Superior temporal gyrus (tissue), 1 donor: ENCODE measurements around the gene MTA3.
A peak's percentile ranks its signal among the peaks of the same experiment; 100 is the strongest.

ENCODE experiments used
- DNase-seq: peaks from one replicate; pipeline ENCODE4 v3.0.0-alpha.2; 2016; ENCODE audit errors: extremely low spot score

The MTA3 gene

GRCh38 chr2:42733852-42734251, 165.4 kb downstream of the MTA3 start:
- DNase-seq, result no peak

DNA sequence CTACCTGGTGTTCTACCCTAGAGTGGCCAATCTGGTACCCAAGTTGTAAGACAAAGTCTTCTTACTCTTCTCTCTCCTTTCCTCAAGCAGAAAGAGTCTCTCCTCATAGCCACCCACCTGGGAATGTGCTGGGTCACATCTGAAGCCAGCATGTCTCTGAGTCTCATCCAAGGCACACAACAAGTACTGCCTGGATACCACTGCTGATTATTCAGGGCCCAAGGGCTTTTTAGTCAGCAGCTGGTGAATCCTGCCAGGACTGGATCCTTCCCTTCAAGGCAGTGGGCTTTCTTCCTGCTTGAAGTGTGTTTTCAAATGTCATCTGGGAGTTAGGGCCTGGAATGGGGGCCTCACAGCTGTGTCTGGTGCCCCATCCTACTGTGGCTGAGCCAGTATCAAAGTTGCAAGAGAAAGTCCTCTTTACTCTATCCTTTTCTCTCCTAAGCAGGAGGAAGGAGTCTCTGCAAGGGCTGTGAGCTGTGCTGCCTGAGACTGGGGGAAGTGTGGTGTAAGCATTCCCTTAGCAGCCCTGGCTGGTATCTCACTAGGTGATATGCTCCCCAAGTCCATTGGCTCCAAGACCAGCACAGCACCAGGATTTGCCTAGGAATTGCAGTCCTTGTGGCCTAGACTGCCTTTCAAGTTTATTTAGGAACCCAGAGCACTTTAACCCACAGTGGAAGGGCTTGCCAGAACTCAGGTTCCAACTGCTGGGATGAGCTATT, 168.3 kb downstream of the MTA3 start:
- DNase-seq, result no peak

DNA sequence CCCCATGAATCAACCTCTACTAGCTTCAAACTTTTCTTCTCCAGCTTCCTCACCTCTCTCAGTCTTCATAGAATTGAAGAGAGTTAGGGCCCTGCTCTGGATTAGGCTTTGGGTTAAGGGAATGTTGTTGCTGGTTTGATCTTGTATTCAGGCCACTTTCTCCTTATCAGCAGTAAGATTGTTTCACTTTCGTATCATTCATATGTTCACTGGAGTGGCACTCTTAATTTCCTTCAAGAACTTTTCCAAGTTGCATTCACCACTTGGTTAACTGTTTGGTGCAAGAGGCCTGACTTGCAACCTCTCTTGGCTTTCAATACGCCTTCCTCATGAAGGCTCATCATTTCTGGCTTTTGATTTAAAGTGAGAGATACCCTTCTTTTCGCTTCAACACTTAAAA, 172.7 kb downstream of the MTA3 start:
- DNase-seq, result no peak

GRCh38 chr2:42742740-42743658, 174.6 kb downstream of the MTA3 start:
- no peak for DNase-seq

DNA sequence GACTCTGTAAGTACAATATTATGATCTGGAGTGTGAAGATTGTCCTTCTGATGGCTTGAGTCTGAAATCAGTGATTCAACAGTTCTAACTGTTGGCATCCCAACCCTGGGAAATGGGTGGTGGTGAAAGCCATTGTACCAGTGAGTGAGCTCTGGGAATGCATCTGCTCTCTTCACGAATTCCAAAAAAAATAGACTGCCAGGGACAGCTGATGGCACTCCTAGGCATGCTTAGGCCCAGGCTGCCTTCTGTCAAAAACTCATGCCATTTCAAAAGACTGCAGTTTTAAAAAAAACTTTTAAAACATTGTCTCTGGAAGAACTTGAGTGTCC, 175.2 kb downstream of the MTA3 start:
- DNase-seq, result no peak

DNA sequence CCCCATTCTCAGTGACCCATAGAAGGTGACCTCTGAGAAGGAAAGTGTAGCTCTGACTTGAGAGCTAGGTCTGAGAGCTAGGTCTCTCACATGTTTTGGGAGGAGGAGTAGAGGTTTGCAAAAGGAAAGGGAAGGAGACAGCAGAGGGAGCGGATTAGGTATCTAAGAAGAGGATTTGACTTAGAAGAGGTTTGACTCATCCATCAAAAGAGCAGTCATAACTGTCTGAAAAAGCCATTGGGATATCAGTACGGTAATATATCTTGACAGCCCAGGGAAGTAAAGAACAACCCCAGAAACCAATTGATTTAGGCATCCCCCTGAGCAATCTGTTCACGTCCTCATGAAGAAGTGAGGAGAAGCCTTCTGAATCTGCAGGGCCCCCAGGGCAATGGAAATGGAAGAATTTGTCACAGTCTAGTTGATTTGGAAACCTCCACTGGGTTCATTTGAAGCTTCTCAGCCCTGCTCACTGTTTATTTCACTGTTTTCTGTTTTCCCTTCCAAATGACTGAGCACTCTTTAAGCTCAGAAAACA, 176.2 kb downstream of the MTA3 start:
- no peak for DNase-seq

DNA sequence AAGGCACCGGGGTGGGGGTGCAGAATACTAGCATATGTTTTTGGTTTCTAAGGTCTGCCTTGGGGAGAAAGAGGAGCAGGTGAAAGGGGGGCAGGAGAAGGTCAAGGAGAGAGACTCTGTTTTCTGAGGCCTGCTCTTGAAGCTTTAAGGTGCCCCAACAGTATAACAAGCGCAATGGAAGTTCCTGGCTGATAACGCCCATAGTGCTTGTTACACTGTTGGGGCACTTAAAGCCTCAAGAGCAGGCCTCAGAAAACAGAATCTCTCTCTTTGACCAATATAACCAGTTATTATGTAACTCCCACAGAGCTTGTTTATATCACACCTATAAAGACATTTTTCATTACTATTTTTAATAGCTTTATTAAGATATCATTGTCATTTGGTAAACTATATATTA, 179.0 kb downstream of the MTA3 start:
- DNase-seq, result no peak

- DNase-seq, result no peak
These were observed 180.4 kb downstream of the MTA3 start for GRCh38 chr2:42748840-42749239.

GRCh38 chr2:42752314-42752713, 183.9 kb downstream of the MTA3 start:
- DNase-seq, result no peak

DNA sequence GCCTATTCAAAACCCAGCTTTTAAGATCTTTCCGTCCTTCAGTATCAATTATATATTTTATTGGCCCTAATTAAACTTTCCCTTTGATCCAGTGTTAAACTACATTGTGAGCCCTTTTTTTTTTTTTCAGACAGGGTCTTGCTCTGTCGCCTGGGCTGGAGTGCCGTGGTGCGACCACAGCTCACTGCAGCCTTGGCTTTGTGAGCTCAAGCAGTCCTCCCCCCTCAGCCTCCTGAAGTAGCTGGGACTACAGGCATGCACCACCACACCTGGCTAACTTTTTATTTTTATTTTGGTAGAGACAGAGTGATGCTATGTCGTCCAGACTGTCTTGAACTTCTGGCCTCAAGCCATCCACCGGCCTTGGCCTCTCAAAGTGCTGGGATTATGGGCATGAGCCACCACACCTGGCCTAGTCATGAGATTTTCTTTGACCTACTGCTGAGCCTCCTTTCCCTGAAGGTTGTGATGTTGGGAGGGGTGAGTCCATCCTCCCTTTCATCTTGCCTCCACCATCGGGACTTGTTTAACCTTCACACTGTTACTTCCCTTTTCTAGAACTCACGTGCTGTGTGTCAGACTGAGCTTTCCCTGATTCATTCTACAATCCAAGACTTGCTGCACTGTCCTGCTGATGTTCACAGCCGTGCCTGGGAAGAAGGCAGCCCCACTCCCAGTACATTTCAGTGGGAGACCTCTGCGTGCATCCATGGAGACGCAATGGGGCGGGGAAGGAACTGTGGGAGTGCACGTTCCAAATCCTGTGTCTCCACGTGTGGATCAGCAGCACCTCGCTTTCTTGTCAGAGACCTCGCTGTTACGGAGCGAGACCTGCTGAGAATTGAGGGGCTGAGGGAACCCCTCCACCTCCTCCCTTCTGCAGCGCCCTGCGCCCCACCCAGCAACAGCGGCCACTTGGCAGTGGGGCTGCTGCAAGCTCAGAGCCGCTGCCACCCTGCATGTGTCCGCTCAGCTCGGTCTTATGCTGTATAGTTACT, 184.7 kb downstream of the MTA3 start:
- no peak for DNase-seq

DNA sequence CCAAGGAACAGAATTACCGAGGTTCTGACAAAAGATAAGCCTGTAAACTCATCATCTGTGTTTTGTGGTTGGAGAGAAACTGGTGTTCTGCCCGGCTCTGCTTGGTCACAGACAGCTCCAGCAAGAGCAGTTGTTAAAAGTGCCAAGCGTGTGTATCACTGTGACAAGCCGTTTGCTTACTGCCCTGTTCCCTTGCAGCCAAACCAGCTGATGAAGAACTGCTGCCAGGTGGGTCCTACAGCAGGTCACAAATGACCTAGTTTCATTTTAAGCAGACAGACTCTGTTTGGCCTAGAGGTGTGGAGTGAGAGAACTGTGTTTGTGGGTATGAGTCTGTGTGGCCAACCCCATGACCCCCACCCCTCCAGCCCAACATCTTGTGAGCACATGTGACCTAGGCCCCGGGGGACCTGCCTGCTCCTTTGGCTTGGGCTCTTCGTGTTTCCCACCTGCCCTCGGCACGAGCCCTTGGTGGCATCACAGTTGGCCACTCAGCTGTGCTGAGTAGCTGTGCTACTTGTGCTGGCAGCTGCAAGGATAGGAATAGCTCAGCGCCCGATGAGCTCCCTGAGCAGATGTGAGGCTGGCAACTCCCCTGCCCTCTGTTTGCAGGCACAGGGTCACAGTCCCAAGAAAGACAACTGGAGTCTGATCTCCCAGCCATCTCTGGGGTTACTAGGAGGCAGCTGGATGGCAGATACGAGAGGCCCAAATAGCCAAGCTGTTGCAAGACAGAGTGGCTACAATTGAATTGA, 185.8 kb downstream of the MTA3 start:
- peak; percentile 60 for DNase-seq

DNA sequence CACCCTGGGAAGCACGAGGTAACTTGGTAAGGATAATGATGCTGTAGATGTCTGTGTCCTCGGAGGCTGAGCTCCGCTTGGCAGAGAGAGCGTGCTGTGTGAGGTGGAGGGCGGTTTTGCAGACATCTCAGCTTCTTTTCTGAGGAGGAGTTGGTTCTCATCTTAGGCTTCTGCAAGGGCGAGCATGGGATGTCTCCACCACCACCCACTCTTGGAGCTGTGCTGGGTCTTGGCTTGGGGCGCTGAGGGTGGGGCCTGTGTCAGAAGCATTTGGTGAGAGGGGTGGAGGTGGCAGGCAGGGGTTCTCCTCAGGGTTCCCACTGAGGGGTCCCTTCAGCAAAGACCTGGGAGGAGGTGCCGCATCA, 186.3 kb downstream of the MTA3 start:
- DNase-seq, result no peak

- peak; percentile 46 for DNase-seq
These were observed 186.9 kb downstream of the MTA3 start for GRCh38 chr2:42755191-42755880.

GRCh38 chr2:42756150-42756775, 187.8 kb downstream of the MTA3 start:
- no peak for DNase-seq

DNA sequence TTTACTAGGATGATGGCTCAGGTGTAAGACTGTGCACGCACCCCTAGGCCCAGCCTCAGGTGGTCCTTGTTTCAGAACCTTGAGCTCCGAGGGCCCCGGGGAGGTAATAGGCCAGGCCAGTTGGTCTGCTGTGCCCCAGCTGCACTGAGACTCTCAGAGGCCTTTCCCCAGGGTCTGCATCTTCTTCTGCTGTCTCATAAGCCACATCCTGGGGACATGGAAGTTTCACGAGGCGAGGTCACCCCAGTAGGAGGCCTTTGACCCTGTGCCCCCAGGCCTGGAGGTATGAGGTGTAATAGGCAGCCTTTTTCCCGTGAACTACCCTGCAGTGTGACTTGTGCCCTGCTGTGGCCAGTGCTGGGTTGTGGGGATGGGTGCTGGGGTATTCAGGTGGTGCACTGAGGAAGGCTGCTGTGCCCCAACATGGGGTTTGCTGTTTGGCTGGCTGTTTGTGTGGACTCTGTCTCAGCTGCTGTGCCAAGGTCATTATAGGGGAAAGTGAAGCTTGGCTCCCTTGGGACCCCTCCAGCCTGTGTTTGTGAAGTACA, 188.6 kb downstream of the MTA3 start:
- DNase-seq, result no peak

GRCh38 chr2:42757981-42758740, 189.7 kb downstream of the MTA3 start:
- no peak for DNase-seq

DNA sequence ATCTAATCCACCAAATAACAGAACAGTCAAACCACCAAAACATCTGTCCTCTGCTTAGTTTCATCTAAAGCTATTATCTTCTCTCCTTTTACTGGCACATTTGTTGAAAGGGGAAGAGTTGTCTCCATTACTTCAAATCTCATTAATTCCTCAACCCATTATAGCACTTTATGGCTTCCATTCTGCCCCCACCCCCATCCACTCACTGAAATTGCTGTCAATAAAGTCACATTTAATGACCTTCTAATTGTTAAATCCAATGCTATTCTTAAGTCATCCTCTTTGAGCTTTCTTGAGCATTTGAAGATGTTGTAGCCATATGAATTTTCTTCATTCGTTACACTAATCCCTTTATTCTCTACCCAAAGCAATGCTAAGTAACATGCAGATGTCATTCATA, 190.3 kb downstream of the MTA3 start:
- no peak for DNase-seq

DNA sequence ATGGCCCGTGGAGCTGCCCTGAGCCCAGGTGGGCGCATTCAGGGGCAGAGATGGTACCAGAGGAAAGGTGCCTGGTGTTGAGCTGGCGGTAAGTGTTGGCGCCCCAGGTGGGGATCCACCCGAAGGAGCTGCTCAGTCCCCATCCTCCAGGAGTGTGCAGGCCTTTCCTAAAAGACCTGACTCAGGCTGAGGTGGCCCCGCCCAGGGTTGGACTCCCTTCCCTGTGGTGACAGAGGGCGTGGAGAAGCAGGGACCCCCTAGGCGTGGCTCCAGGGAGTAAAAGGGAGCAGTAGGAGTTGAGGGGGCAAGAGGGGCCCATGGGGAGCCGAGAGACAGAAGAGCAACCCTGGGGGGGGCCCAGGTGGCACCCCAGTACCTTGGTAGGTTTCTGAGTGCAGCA, 193.1 kb downstream of the MTA3 start:
- DNase-seq, result no peak

DNA sequence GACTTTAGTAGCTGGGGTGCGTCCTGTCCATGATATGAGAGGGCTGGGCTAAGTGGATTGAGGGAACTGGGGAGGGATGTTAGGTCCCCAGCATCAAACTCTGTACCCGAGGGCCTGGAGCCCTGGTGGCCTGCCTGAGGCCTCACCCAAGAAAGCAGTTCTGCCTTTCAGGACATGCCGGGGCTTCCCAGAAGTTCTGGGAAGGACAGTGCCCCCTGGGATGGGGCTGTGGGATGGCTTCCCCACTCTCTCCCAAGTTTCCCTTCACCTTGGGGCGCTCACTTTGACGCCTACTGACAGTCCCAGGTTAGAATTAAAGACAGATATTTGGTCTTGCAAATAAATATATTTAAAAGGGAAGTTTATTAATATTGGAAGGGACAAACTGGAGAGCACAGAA, 193.7 kb downstream of the MTA3 start:
- DNase-seq, result no peak
